Astrocyte (in vitro differentiated cells and primary cell): ENCODE measurements around the gene TEKT5. TPM values are rescaled to one million over a fixed set of nuclear protein-coding genes. Genes with fewer than 3 reads are reported as not detected.

Experiments used
- DNase-seq: peaks from one replicate; pipeline ENCODE4 v3.0.0-alpha.2; 2010; ENCODE audit warnings: low read depth
- FAIRE-seq: peaks from 2 replicates; lab custom pipeline; 2011; peaks lifted over from hg19 to GRCh38; lab: Jason Lieb, UNC
- H2AFZ ChIP-seq: 2 replicates; pipeline ENCODE4 v1.6.0; 2012; ENCODE audit warnings: low read depth, low read length, inconsistent platforms
- H3K27ac ChIP-seq: 2 replicates; pipeline ENCODE4 v1.5.1; 2011; ENCODE audit warnings: low read depth, low read length, inconsistent platforms
- H3K27me3 ChIP-seq: 2 replicates; pipeline ENCODE4 v1.6.0; 2011; ENCODE audit warnings: low read length, inconsistent platforms; ENCODE audit not compliant: insufficient read depth
- H3K36me3 ChIP-seq: 2 replicates; pipeline ENCODE4 v1.5.1; 2011; ENCODE audit warnings: low read length, inconsistent platforms; ENCODE audit not compliant: insufficient read depth
- H3K4me1 ChIP-seq: 2 replicates; pipeline ENCODE4 v1.5.1; 2011; ENCODE audit warnings: low read length, inconsistent platforms; ENCODE audit not compliant: insufficient read depth
- H3K4me2 ChIP-seq: 2 replicates; pipeline ENCODE4 v1.6.0; 2012; ENCODE audit warnings: low read length, inconsistent platforms
- H3K4me3 ChIP-seq: 2 replicates; pipeline ENCODE4 v1.5.1; 2011; ENCODE audit warnings: low read depth, mild to moderate bottlenecking, low read length, inconsistent platforms; ENCODE audit not compliant: insufficient read depth
- H3K79me2 ChIP-seq: 2 replicates; pipeline ENCODE4 v1.6.0; 2012; ENCODE audit warnings: mild to moderate bottlenecking, low read length, inconsistent platforms; ENCODE audit not compliant: insufficient read depth
- H3K9ac ChIP-seq: 2 replicates; pipeline ENCODE4 v1.6.0; 2012; ENCODE audit warnings: mild to moderate bottlenecking, low read length, inconsistent platforms
- H3K9me3 ChIP-seq: 2 replicates; pipeline ENCODE4 v1.5.1; 2012; ENCODE audit warnings: low read depth, mild to moderate bottlenecking, low read length, inconsistent platforms; ENCODE audit not compliant: insufficient read depth
- H4K20me1 ChIP-seq: 2 replicates; pipeline ENCODE4 v1.6.0; 2012; ENCODE audit warnings: low read length, inconsistent platforms; ENCODE audit not compliant: insufficient read depth
- H3K27ac Mint-ChIP-seq: one replicate; pipeline ENCODE4 v1.8.0; 2021; ENCODE audit warnings: mild to moderate bottlenecking, mixed read lengths; ENCODE audit not compliant: unreplicated experiment
- H3K27me3 Mint-ChIP-seq: one replicate; pipeline ENCODE4 v1.8.0; 2021; ENCODE audit warnings: low read depth, mixed read lengths; ENCODE audit not compliant: unreplicated experiment
- H3K36me3 Mint-ChIP-seq: one replicate; pipeline ENCODE4 v1.8.0; 2021; ENCODE audit warnings: low read depth, mixed read lengths; ENCODE audit not compliant: unreplicated experiment
- H3K4me1 Mint-ChIP-seq: one replicate; pipeline ENCODE4 v1.8.0; 2021; ENCODE audit warnings: low read depth, mixed read lengths; ENCODE audit not compliant: unreplicated experiment
- H3K4me3 Mint-ChIP-seq: one replicate; pipeline ENCODE4 v1.8.0; 2021; ENCODE audit warnings: mild to moderate bottlenecking, moderate library complexity, mixed read lengths; ENCODE audit not compliant: unreplicated experiment
- H3K9me3 Mint-ChIP-seq: one replicate; pipeline ENCODE4 v1.8.0; 2021; ENCODE audit warnings: mild to moderate bottlenecking, mixed read lengths; ENCODE audit not compliant: unreplicated experiment
- EZH2 ChIP-seq: IDR thresholded peaks from 2 replicates; pipeline ENCODE4 v1.6.1; 2012; ENCODE audit warnings: mild to moderate bottlenecking, low read length, inconsistent platforms; ENCODE audit not compliant: insufficient read depth
- total RNA-seq: library from RNA; stranded (reverse); gene quantifications from 2 replicates; pipeline ENCODE4 v1.2.1, GENCODE V29; 2021
- TF ChIP-seq, protein P1 (sequence below): IDR thresholded peaks from 2 replicates; pipeline ENCODE4 v1.5.1; 2011; ENCODE audit warnings: low read depth, mild to moderate bottlenecking, inconsistent platforms, low read length, moderate library complexity; ENCODE audit not compliant: insufficient read depth

TEKT5 gene
- total RNA-seq, 1 donor from 2014 or later = not detected

DNA sequence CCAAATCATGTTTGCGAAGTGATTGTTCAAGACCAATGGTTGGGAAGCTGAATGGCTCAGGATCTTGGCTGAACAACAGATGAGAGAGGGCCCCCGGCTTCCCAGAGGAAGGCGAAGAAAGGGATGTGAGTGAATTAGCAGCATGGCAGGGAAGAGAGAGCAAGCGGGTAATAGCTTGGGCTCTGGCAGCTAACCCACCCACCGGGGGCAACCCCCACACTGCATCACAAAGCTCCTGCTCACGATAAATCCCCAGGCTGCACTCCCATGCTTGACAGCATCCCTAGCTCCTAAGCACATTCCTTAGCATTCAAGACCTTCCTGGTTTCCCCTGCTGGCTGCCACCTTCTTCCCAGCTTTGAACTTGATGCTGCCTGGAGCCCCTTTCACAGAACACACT lies 88.1 kb downstream of the TEKT5 start:
- H3K36me3 Mint-ChIP-seq = no peaks in the 10 kb centered on the region
- no peak overlapping the region for H2AFZ ChIP-seq
- no peak overlapping the region for H3K27ac ChIP-seq
- TF ChIP-seq, protein P1, sequence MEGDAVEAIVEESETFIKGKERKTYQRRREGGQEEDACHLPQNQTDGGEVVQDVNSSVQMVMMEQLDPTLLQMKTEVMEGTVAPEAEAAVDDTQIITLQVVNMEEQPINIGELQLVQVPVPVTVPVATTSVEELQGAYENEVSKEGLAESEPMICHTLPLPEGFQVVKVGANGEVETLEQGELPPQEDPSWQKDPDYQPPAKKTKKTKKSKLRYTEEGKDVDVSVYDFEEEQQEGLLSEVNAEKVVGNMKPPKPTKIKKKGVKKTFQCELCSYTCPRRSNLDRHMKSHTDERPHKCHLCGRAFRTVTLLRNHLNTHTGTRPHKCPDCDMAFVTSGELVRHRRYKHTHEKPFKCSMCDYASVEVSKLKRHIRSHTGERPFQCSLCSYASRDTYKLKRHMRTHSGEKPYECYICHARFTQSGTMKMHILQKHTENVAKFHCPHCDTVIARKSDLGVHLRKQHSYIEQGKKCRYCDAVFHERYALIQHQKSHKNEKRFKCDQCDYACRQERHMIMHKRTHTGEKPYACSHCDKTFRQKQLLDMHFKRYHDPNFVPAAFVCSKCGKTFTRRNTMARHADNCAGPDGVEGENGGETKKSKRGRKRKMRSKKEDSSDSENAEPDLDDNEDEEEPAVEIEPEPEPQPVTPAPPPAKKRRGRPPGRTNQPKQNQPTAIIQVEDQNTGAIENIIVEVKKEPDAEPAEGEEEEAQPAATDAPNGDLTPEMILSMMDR = no peak
- no peak for TF ChIP-seq EZH2
- H3K9me3 Mint-ChIP-seq = no peaks in the 10 kb centered on the region
- no peaks in the 10 kb centered on the region for H3K79me2 ChIP-seq
- no peak overlapping the region for H3K4me3 Mint-ChIP-seq
- no peak overlapping the region for H3K4me3 ChIP-seq
- DNase-seq (no peak), FAIRE-seq (no peak)
- H3K27me3 Mint-ChIP-seq = peaks cover 24% of the 10 kb centered on the region
- H3K4me2 ChIP-seq = no peak overlapping the region
- no peaks in the 10 kb centered on the region for H3K36me3 ChIP-seq
- no peak overlapping the region for H3K9ac ChIP-seq
- peaks cover 14% of the 10 kb centered on the region for H3K4me1 Mint-ChIP-seq
- no peaks in the 10 kb centered on the region for H4K20me1 ChIP-seq
- H3K4me1 ChIP-seq = peaks cover 12% of the 10 kb centered on the region
- H3K27ac Mint-ChIP-seq = no peak overlapping the region
- H3K9me3 ChIP-seq = no peaks in the 10 kb centered on the region
- no peaks in the 10 kb centered on the region for H3K27me3 ChIP-seq

DNA sequence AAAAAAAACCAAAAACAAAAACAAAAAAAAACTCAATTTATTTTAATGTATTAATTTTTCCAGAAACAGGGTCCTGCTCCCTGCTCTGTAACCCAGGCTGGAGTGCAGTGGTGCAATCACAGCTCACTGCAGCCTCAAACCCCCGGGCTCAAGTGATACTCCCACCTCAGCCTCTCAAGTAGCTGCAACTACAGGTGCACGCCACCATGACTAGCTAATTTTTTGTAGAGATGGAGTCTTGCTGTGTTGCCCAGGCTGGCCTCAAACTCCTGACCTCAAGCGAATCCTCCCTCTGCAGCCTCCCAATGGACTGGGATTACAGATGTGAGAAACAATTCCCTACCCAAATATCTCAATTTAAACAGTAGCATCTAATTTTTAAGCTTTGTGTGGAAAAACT lies 89.1 kb downstream of the TEKT5 start:
- H3K4me3 Mint-ChIP-seq = no peak overlapping the region
- no peak overlapping the region for H3K27ac Mint-ChIP-seq
- no peaks in the 10 kb centered on the region for H3K36me3 Mint-ChIP-seq

More for the DNA sequence above, 89.1 kb downstream of the TEKT5 start:
- H3K9ac ChIP-seq = no peak overlapping the region
- Mint-ChIP-seq H3K4me1 (peaks cover 12% of the 10 kb centered on the region), H3K27me3 (peaks cover 27% of the 10 kb centered on the region), H3K9me3 (no peaks in the 10 kb centered on the region)
- TF ChIP-seq, protein P1 = no peak
- no peak for TF ChIP-seq EZH2
- DNase-seq (no peak), FAIRE-seq (no peak)
- H3K9me3 ChIP-seq = no peaks in the 10 kb centered on the region
- H4K20me1 ChIP-seq = no peaks in the 10 kb centered on the region
- H3K36me3 ChIP-seq = no peaks in the 10 kb centered on the region
- H3K27ac ChIP-seq = no peak overlapping the region
- H3K4me3 ChIP-seq = no peak overlapping the region
- H3K27me3 ChIP-seq = no peaks in the 10 kb centered on the region
- peaks cover 12% of the 10 kb centered on the region for H3K4me1 ChIP-seq
- no peaks in the 10 kb centered on the region for H3K79me2 ChIP-seq
- H3K4me2 ChIP-seq = no peak overlapping the region
- no peak overlapping the region for H2AFZ ChIP-seq
